ENCODE results near the gene SLC29A4.

SLC29A4 gene

GRCh38 chr7:5309146-5309545, 26.4 kb downstream of the SLC29A4 start (continued):
- TF ChIP-seq PRDM2 (tag by site-specific recombination; IDR thresholded peaks at IDR 0.05; ENCODE audit: borderline replicate concordance): no peak
- TF ChIP-seq TCF7L2 (IDR thresholded peaks at IDR 0.05; ENCODE audit: borderline replicate concordance, low read depth, low read length): no peak
- no peak for TF ChIP-seq GLIS2 (tag by site-specific recombination; IDR thresholded peaks at IDR 0.05)
- TF ChIP-seq SCRT1 (tag by site-specific recombination; IDR thresholded peaks at IDR 0.05; ENCODE audit: borderline replicate concordance): no peak
- no peak for TF ChIP-seq ZNF837 (tag by site-specific recombination; IDR thresholded peaks at IDR 0.05)
- no peak for TF ChIP-seq ZNF433 (tag by site-specific recombination; IDR thresholded peaks at IDR 0.05; ENCODE audit: low read depth)
- TF ChIP-seq ZSCAN5A (tag by site-specific recombination; IDR thresholded peaks at IDR 0.05): no peak
- no peak for TF ChIP-seq KLF8 (tag by site-specific recombination; IDR thresholded peaks at IDR 0.05)
- no peak for TF ChIP-seq ZNF660 (tag by site-specific recombination; IDR thresholded peaks at IDR 0.05)
- no peak for TF ChIP-seq ZNF211 (tag by site-specific recombination; IDR thresholded peaks at IDR 0.05; ENCODE audit: low read depth)
- no peak for TF ChIP-seq ZNF518A (tag by site-specific recombination; conservative IDR thresholded peaks at IDR 0.05; ENCODE audit: low read depth)
- TF ChIP-seq ZSCAN18 (tag by site-specific recombination; IDR thresholded peaks at IDR 0.05): no peak
- TF ChIP-seq ZNF701 (tag by site-specific recombination; IDR thresholded peaks at IDR 0.05): no peak
- TF ChIP-seq ZXDB (tag by site-specific recombination; IDR thresholded peaks at IDR 0.05): no peak
- TF ChIP-seq ZNF280D (tag by site-specific recombination; IDR thresholded peaks at IDR 0.05): no peak
